ENCODE data around the gene ALOX5. TPM values are rescaled to one million over a fixed set of nuclear protein-coding genes. Genes with fewer than 3 reads are reported as not detected.

Gene ALOX5
- total RNA-seq, 4 donors from 2014 or later, result 27.8 to 127 (median 39.9) TPM

DNA sequence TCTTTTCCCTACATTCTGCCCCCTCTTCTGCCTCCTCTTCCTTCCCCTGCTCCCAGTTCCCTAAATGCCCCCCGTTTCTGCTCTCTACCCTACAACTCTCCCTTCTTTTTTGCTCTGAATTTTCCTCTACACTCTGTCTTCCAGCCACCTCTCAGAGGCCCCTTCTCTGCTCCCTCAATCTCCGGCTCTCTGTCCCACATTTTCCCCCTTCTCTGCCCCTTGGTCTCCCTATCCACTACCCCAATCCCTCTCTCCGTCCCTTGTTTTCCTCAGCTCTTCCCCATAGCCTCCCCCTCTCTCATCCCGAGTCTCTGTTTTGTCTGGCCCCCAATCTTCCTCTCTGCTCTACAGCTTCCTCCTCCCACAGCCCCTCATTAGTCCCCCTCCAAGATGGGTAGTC is 3.3 kb downstream of the ALOX5 start:
- H3K9me3 ChIP-seq, result no peaks in the 10 kb centered on the region
- WGBS, 2 donors, result 48 to 49% methylated on average over 4 of the region's 4 CpGs
- no peak overlapping the region for H3K27ac ChIP-seq
- no peak overlapping the region for H3K4me3 ChIP-seq
- peaks cover 0 to 29% of the 10 kb centered on the region in 2 donors for H3K27me3 ChIP-seq
- peaks cover 0 to 34% (median 15%) of the 10 kb centered on the region in 4 donors for H3K4me1 ChIP-seq
- no peak for DNase-seq (ENCODE audit: low spot score in 2 of 2)
- no peaks in the 10 kb centered on the region for H3K36me3 ChIP-seq
- TF ChIP-seq, protein P1, sequence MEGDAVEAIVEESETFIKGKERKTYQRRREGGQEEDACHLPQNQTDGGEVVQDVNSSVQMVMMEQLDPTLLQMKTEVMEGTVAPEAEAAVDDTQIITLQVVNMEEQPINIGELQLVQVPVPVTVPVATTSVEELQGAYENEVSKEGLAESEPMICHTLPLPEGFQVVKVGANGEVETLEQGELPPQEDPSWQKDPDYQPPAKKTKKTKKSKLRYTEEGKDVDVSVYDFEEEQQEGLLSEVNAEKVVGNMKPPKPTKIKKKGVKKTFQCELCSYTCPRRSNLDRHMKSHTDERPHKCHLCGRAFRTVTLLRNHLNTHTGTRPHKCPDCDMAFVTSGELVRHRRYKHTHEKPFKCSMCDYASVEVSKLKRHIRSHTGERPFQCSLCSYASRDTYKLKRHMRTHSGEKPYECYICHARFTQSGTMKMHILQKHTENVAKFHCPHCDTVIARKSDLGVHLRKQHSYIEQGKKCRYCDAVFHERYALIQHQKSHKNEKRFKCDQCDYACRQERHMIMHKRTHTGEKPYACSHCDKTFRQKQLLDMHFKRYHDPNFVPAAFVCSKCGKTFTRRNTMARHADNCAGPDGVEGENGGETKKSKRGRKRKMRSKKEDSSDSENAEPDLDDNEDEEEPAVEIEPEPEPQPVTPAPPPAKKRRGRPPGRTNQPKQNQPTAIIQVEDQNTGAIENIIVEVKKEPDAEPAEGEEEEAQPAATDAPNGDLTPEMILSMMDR (IDR thresholded peaks at IDR 0.05), result no peak
- no peak for TF ChIP-seq POLR2A (IDR thresholded peaks at IDR 0.05)
- no peak for TF ChIP-seq EP300 (IDR thresholded peaks at IDR 0.05)

DNA sequence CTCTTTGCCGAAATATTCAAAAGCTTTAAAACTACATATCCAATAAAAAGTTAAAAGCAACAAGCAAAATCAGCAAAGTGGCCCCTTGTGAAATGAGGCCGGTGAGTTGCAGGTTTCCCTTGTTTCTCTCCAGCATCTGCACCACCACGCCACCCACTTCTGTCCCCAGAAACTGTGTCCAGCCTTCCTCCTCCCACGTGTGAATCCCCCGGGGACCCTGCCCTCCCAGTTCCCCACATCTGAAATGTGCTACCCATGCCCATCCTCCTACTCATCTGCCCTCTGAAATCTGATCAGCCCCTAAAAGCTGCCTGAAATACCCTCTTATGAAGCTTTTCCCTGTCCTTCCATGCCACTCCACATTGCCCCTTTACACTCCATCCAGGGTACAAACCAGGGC is 3.8 kb downstream of the ALOX5 start:
- H3K27me3 ChIP-seq, result peaks cover 0 to 29% of the 10 kb centered on the region in 2 donors
- 50 to 54% methylated on average over 5 of the region's 5 CpGs for WGBS, 2 donors

DNA sequence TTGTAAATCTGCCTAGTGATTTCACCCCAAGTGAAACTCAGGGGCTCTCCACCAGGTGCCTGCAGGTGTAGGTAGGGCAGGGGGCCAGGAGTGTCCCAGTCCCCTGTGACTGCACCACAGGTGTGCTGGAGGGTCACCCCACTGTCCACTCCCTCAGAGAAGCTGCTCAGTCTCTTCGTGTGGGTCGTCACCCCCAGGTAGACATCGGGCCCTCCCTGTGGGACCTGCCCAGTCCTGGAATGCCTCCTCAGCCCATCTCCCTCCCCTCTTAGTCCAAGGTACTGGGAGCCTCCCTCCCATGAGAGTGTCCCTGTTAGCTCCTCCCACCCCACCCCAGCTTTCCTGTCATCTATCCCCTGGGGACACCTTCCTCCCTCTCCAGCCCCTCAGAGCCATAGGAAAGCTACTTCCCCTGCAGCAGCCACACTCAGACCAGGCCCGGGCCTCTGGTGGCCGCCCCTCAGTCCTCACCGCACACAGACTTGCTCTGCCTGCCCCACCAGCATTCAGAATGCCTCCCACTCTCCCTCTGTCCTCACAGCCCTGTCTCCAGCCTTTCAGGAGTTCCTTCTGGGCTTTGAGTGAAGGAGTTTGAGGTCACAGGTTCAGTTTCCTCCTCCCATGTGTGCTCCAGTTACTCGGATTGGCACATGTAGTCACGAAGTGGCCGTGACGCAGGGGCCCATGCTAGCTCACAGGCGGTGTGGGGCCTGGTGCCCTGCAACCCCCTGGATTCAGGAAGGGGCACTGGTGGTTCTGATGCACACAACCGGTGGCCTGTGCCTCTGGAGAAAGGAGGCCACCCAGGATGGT is 5.1 kb downstream of the ALOX5 start:
- no peak for TF ChIP-seq EP300 (IDR thresholded peaks at IDR 0.05)
- no peak for TF ChIP-seq POLR2A (IDR thresholded peaks at IDR 0.05)
- TF ChIP-seq, protein P1 (IDR thresholded peaks at IDR 0.05), result no peak
- Histone ChIP-seq H3K9me3 (no peaks in the 10 kb centered on the region), H3K27ac (peak overlapping the region in 2 of 4 donors; percentile 29 to 64), H3K27me3 (peaks cover 0 to 20% of the 10 kb centered on the region in 2 donors), H3K4me3 (no peak overlapping the region), H3K4me1 (peaks cover 0 to 20% (median 6%) of the 10 kb centered on the region in 4 donors), H3K36me3 (no peaks in the 10 kb centered on the region)
- DNase-seq (ENCODE audit: low spot score in 2 of 2), result no peak
- WGBS, 2 donors, result 78 to 83% methylated on average over 12 of the region's 12 CpGs

More for the DNA sequence above, 3.8 kb downstream of the ALOX5 start:
- Histone ChIP-seq H3K27ac (no peak overlapping the region), H3K36me3 (no peaks in the 10 kb centered on the region), H3K9me3 (no peaks in the 10 kb centered on the region), H3K4me1 (peaks cover 0 to 33% (median 15%) of the 10 kb centered on the region in 4 donors), H3K4me3 (no peak overlapping the region)
- TF ChIP-seq EP300 (IDR thresholded peaks at IDR 0.05), result no peak
- TF ChIP-seq POLR2A (IDR thresholded peaks at IDR 0.05), result no peak
- TF ChIP-seq, protein P1 (IDR thresholded peaks at IDR 0.05), result no peak
- DNase-seq (ENCODE audit: low spot score in 2 of 2), result no peak

DNA sequence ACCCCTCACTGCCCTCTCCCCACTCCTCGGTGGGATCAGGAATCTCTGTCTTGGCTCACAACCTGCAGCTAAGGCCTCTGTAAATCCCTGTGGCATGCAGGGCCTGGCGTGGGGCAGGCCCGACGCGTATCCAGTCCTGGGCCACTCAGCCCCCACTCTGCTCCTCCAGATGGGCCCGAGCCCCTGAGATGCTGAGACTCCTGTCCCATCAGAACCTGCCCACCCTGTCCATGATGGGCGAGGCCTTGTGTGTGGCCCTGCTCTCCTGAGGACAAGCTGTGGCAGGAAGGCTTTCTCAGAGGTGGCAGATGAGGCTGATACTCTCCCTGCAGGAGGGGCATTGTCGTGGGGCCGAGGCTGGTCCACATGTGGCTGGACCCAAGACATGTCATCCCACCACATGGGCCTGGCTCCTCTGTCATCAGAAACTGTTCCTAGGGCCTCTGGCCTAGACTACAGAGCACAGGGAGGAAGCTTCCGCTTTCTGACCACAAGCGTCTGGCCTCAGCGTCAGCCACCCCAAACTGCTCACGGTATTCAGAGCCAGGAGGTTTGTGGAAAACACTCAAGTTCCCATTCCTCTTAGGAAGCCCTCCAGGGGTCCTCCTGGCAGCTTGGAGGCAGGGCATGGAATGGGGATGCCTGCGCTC is 6.0 kb downstream of the ALOX5 start:
- 78 to 88% methylated on average over 14 of the region's 14 CpGs for WGBS, 2 donors
- Histone ChIP-seq H3K4me1 (peaks cover 0 to 11% (median 0%) of the 10 kb centered on the region in 4 donors), H3K27me3 (peaks cover 0 to 11% of the 10 kb centered on the region in 2 donors), H3K27ac (peak overlapping the region in 2 of 4 donors; percentile 58 to 64), H3K36me3 (no peaks in the 10 kb centered on the region), H3K4me3 (no peak overlapping the region), H3K9me3 (no peaks in the 10 kb centered on the region)
- no peak for DNase-seq (ENCODE audit: low spot score in 2 of 2)
- no peak for TF ChIP-seq POLR2A (IDR thresholded peaks at IDR 0.05)
- peak in 1 of 2 donors; percentile 48 for TF ChIP-seq EP300 (IDR thresholded peaks at IDR 0.05)
- TF ChIP-seq, protein P1 (IDR thresholded peaks at IDR 0.05), result no peak
